Mesodermal cell (in vitro differentiated cells): ENCODE measurements around the gene KIAA1755.

Experiments used
- H3K27ac ChIP-seq: 2 replicates; pipeline ENCODE4 v1.7.0; 2013; ENCODE audit warnings: mild to moderate bottlenecking, low read depth, low read length, moderate library complexity; ENCODE audit not compliant: severe bottlenecking
- H3K36me3 ChIP-seq: 2 replicates; pipeline ENCODE4 v1.7.1; 2013; ENCODE audit warnings: mild to moderate bottlenecking, low read length, moderate library complexity; ENCODE audit not compliant: control insufficient read depth, insufficient read depth
- H3K4me1 ChIP-seq: one replicate; pipeline ENCODE4 v1.7.1; 2013; ENCODE audit warnings: mild to moderate bottlenecking, low read length; ENCODE audit not compliant: insufficient read depth, control insufficient read depth, poor library complexity, severe bottlenecking
- H3K4me3 ChIP-seq: 2 replicates; pipeline ENCODE4 v1.7.0; 2013; ENCODE audit warnings: low read length, control low read depth, mild to moderate bottlenecking; ENCODE audit not compliant: insufficient read depth, poor library complexity, severe bottlenecking; ENCODE audit errors: extremely low read depth
- H3K9me3 ChIP-seq: 2 replicates; pipeline ENCODE4 v1.7.1; 2013; ENCODE audit warnings: mild to moderate bottlenecking, low read length, moderate library complexity; ENCODE audit not compliant: control insufficient read depth
- WGBS, 2 experiments: methylation state at CpG; one replicate each; pipeline ENCODE4 v1.1.5; 2013; ENCODE audit warnings: missing lambda C conversion rate in 2 of 2; ENCODE audit not compliant: insufficient coverage in 2 of 2; 5-methylcytosine and 5-hydroxymethylcytosine counted together

The KIAA1755 gene

DNA sequence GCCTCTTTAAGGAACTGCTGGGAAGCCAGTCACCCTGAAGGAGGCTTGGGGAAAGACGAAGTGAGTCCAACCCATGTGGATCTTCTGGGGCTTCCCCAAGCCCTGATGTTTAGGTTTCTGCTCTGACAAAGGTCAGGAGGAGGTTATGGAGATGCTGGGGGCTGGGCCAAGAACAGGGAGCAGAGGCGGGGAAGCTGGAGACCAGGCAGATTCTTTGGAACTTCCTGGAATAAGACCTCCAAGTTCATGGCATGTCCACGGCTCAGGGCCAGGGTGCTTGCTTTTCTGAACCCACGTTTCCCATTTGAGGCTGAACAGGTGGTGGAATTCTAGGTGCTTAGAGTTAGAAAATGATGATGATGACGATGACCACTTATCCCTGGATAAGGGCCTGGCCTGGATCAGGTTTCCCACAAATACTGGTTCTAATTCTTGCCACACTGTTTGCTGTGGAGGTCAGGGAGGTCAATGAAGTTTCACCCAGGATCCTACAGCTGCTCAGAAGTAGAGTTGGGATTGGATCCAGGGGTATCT, 65.5 kb downstream of the KIAA1755 start:
- no peak overlapping the region for H3K4me3 ChIP-seq
- 87 to 88% methylated on average over 4 of the region's 5 CpGs for WGBS, 2 experiments

GRCh38 chr20:38193586-38194105, 66.9 kb downstream of the KIAA1755 start:
- peaks cover 8% of the 10 kb centered on the region for H3K4me1 ChIP-seq
- no peaks in the 10 kb centered on the region for H3K9me3 ChIP-seq
- H3K36me3 ChIP-seq = no peaks in the 10 kb centered on the region
- 93 to 100% methylated on average over 3 to 4 of the region's 4 CpGs for WGBS, 2 experiments
- H3K27ac ChIP-seq = no peak overlapping the region
- H3K4me3 ChIP-seq = no peak overlapping the region

More for the DNA sequence above, 65.5 kb downstream of the KIAA1755 start:
- no peaks in the 10 kb centered on the region for H3K9me3 ChIP-seq
- no peak overlapping the region for H3K27ac ChIP-seq
- no peaks in the 10 kb centered on the region for H3K36me3 ChIP-seq
- peaks cover 11% of the 10 kb centered on the region for H3K4me1 ChIP-seq

- Histone ChIP-seq H3K4me3 (no peak overlapping the region), H3K9me3 (no peaks in the 10 kb centered on the region), H3K4me1 (peaks cover 8% of the 10 kb centered on the region), H3K27ac (no peak overlapping the region), H3K36me3 (no peaks in the 10 kb centered on the region)
- WGBS, 2 experiments = 87 to 94% methylated on average over 7 to 9 of the region's 9 CpGs
Measured at GRCh38 chr20:38192323-38192885, 68.1 kb downstream of the KIAA1755 start.

GRCh38 chr20:38191654-38192053, 68.9 kb downstream of the KIAA1755 start:
- Histone ChIP-seq H3K9me3 (no peaks in the 10 kb centered on the region), H3K4me3 (no peak overlapping the region), H3K4me1 (peaks cover 16% of the 10 kb centered on the region), H3K27ac (no peak overlapping the region), H3K36me3 (no peaks in the 10 kb centered on the region)
- WGBS, 2 experiments = 93 to 100% methylated on average over 5 of the region's 5 CpGs

DNA sequence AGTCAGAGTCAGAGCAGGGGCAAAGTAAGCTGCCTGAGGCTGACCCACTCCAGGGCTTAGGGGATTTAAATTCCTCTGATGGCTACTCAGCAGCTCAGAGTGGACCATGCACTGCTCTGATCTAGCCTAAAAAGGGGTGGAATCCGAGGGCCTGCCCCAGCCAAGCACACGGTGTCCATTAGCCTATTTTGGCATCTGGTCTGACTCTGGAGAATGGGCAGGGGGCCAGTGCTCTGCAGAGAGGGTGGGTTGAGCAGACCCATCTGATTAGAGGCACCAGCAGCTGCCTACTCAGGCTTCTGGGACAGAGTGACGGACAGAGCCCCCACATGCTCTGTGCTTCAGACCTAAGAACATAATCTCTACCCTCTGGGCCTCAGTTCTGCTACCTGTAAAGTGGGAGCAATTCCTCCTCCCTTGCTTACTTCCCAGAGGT, 69.6 kb downstream of the KIAA1755 start:
- Histone ChIP-seq H3K4me1 (peaks cover 17% of the 10 kb centered on the region), H3K9me3 (no peaks in the 10 kb centered on the region), H3K4me3 (no peak overlapping the region), H3K27ac (no peak overlapping the region), H3K36me3 (no peaks in the 10 kb centered on the region)
- 79 to 93% methylated on average over 2 to 3 of the region's 3 CpGs for WGBS, 2 experiments

GRCh38 chr20:38190166-38190565, 70.4 kb downstream of the KIAA1755 start:
- Histone ChIP-seq H3K4me1 (peaks cover 17% of the 10 kb centered on the region), H3K27ac (no peak overlapping the region), H3K36me3 (no peaks in the 10 kb centered on the region), H3K9me3 (no peaks in the 10 kb centered on the region), H3K4me3 (no peak overlapping the region)
- 92 to 100% methylated on average over 2 to 5 of the region's 6 CpGs for WGBS, 2 experiments

DNA sequence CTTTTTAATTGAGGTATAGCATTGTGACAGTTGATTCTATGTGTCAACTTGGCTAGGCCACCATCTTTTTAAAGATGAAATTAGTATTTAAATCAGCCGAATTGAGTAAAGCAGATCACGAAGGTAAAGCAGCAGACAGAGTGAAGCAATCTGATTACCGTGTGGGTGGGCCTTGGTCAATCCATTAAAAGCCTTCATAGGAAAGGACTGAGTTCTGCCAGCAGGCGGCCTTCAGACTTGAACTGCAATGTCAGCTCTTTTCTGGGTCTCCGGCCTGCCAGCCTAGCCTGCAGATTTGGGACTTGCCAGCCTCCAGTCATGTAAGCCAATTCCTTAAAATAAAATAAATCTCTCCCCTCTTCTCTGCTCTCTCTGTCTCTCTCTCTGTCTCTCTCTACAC, 73.0 kb downstream of the KIAA1755 start:
- Histone ChIP-seq H3K4me1 (peaks cover 17% of the 10 kb centered on the region), H3K36me3 (no peaks in the 10 kb centered on the region), H3K4me3 (no peak overlapping the region), H3K9me3 (no peaks in the 10 kb centered on the region), H3K27ac (no peak overlapping the region)
- 50 to 63% methylated on average over 5 of the region's 5 CpGs for WGBS, 2 experiments

GRCh38 chr20:38186788-38187221, 73.7 kb downstream of the KIAA1755 start:
- H3K9me3 ChIP-seq = no peaks in the 10 kb centered on the region
- H3K27ac ChIP-seq = no peak overlapping the region
- no peak overlapping the region for H3K4me3 ChIP-seq
- no peaks in the 10 kb centered on the region for H3K36me3 ChIP-seq
- H3K4me1 ChIP-seq = peaks cover 17% of the 10 kb centered on the region
- WGBS, 2 experiments = 83 to 100% methylated on average over 2 of the region's 5 CpGs

- WGBS, 2 experiments = 87% methylated on average over 6 to 7 of the region's 8 CpGs
- Histone ChIP-seq H3K4me3 (no peak overlapping the region), H3K9me3 (no peaks in the 10 kb centered on the region)
Measured at GRCh38 chr20:38184101-38184500, 76.4 kb downstream of the KIAA1755 start.

DNA sequence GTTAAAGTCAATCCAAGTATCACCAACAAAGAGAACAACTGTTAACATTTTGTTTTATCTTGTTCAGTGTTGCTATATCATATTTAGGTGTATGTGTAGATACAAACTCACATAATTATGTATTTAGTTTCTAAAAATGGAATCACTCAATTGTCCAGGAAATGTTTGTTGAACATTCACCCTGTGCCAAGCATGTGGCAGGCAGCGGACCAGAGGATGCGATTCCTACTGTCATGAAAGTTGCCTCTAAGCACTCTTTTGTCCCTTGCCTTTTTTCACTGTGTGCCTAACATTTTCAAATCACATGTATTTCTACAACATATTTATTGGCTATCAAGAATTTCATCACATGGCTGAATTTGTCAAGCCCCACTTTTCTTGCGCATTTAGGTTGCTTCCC, 78.6 kb downstream of the KIAA1755 start:
- no peaks in the 10 kb centered on the region for H3K9me3 ChIP-seq
- H3K36me3 ChIP-seq = no peaks in the 10 kb centered on the region
- peaks cover 4% of the 10 kb centered on the region for H3K4me1 ChIP-seq
- H3K27ac ChIP-seq = no peak overlapping the region
- no peak overlapping the region for H3K4me3 ChIP-seq
- whole genome bisulfite sequencing, 2 experiments = 100% methylated on average over 3 of the region's 3 CpGs

More at GRCh38 chr20:38184101-38184500, 76.4 kb downstream of the KIAA1755 start:
- no peaks in the 10 kb centered on the region for H3K36me3 ChIP-seq
- peaks cover 14% of the 10 kb centered on the region for H3K4me1 ChIP-seq
- H3K27ac ChIP-seq = no peak overlapping the region

DNA sequence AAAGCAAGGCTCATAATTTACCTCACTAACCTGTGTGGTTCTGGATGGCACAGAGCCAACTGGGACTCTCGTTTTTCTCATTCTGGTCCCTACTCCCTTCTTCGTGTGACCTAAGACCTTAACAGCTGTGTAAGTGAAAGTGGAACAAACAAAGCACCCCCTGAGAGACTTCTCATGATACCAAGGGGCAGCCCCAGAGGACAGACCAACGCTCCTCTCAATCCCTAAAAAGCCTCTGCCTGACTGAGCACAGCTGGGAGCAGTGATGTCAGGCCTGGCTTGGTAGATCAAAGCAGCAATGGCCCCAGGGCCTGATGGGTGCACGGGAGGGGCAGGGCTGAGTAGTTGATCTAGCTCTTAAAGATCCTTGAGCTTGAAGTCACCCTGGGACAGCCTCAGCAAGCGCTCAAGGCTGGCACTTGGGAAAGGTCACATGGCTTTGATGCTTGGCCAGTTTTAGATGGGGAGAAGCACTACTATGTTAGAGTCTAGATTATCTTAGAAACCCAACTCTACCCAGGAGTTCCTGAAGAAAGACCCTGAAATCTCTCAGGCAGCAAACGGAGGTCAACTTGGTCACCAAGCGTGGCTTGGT, 79.2 kb downstream of the KIAA1755 start:
- WGBS, 2 experiments = 92 to 93% methylated on average over 5 to 6 of the region's 7 CpGs
- Histone ChIP-seq H3K36me3 (no peaks in the 10 kb centered on the region), H3K27ac (no peak overlapping the region)

More for the DNA sequence above, 79.2 kb downstream of the KIAA1755 start:
- Histone ChIP-seq H3K9me3 (no peaks in the 10 kb centered on the region), H3K4me1 (no peaks in the 10 kb centered on the region), H3K4me3 (no peak overlapping the region)
